Endodermal cell (in vitro differentiated cells): ENCODE results near the gene DHX58. TPM values are rescaled to one million over a fixed set of nuclear protein-coding genes. Genes with fewer than 3 reads are reported as not detected.

Experiments used
- DNase-seq: peaks from one replicate; pipeline ENCODE4 v3.0.0-alpha.2; 2017
- H3K27ac ChIP-seq: 2 replicates; pipeline ENCODE4 v1.5.1; 2013; ENCODE audit warnings: mild to moderate bottlenecking, low read depth, low read length, moderate library complexity
- H3K27me3 ChIP-seq: 2 replicates; pipeline ENCODE4 v1.6.1; 2013; ENCODE audit warnings: mild to moderate bottlenecking, low read length, moderate library complexity; ENCODE audit not compliant: insufficient read depth, control insufficient read depth, poor library complexity, severe bottlenecking
- H3K36me3 ChIP-seq: 2 replicates; pipeline ENCODE4 v1.7.0; 2013; ENCODE audit warnings: mild to moderate bottlenecking, low read length, moderate library complexity; ENCODE audit not compliant: control insufficient read depth, insufficient read depth
- H3K4me1 ChIP-seq: one replicate; pipeline ENCODE4 v1.7.0; 2013; ENCODE audit warnings: low read length; ENCODE audit not compliant: control insufficient read depth, insufficient read depth
- H3K4me3 ChIP-seq: 2 replicates; pipeline ENCODE4 v1.5.1; 2013; ENCODE audit warnings: mild to moderate bottlenecking, low read length, moderate library complexity
- H3K9ac ChIP-seq: 2 replicates; pipeline ENCODE4 v1.6.1; 2013; ENCODE audit warnings: mild to moderate bottlenecking, low read length, moderate library complexity; ENCODE audit not compliant: poor library complexity, severe bottlenecking; ENCODE audit errors: extremely low read depth
- H3K9me3 ChIP-seq: 2 replicates; pipeline ENCODE4 v1.6.1; 2013; ENCODE audit warnings: mild to moderate bottlenecking, low read length, moderate library complexity; ENCODE audit not compliant: control insufficient read depth
- H3K27ac Mint-ChIP-seq: 2 replicates; pipeline ENCODE4 v1.8.0; 2020; ENCODE audit warnings: mixed read lengths
- H3K27me3 Mint-ChIP-seq: 2 replicates; pipeline ENCODE4 v1.8.0; 2021; ENCODE audit warnings: mild to moderate bottlenecking, mixed read lengths; ENCODE audit not compliant: insufficient read depth
- H3K36me3 Mint-ChIP-seq: 2 replicates; pipeline ENCODE4 v1.8.0; 2020; ENCODE audit warnings: low read depth, mixed read lengths
- H3K4me1 Mint-ChIP-seq: 2 replicates; pipeline ENCODE4 v1.8.0; 2020; ENCODE audit warnings: mixed read lengths
- H3K4me3 Mint-ChIP-seq: 2 replicates; pipeline ENCODE4 v1.8.0; 2020; ENCODE audit warnings: mild to moderate bottlenecking, moderate library complexity, mixed read lengths
- H3K9me3 Mint-ChIP-seq: 2 replicates; pipeline ENCODE4 v1.8.0; 2020; ENCODE audit warnings: mild to moderate bottlenecking, mixed read lengths
- WGBS, 2 experiments: methylation state at CpG; one replicate each; pipeline versions ENCODE4 v1.1.5 to v1.1.7; 2013; ENCODE audit warnings: missing lambda C conversion rate in 2 of 2, mixed read lengths in 1 of 2; ENCODE audit not compliant: insufficient coverage in 1 of 2, insufficient read length in 1 of 2; 5-methylcytosine and 5-hydroxymethylcytosine counted together
- total RNA-seq, 2 donors: library from RNA; stranded (reverse); fragmentation: NEBNext Ultra II Directional in 1 of 2; extraction: Animal tissue kit (Norgen Biotek cat#: 25700) in 1 of 2; gene quantifications; 2 replicates in 1 of 2; 3 replicates in 1 of 2; pipeline ENCODE4 v1.2.1, GENCODE V29; 2021
- TF ChIP-seq, protein P1 (sequence below): fragments of 200-600 bp; sonication (generic); conservative IDR thresholded peaks from 2 replicates; pipeline ENCODE4 v1.5.0; 2021; ENCODE audit warnings: antibody characterized with exemption, mild to moderate bottlenecking

DHX58 gene
- total RNA-seq, 2 donors from 2014 or later, result 0.38 to 0.48 TPM

GRCh38 chr17:42126836-42127235 is 14.3 kb upstream of the DHX58 start:
- no peak overlapping the region for H3K4me3 ChIP-seq
- 90 to 100% methylated on average over 2 to 3 of the region's 3 CpGs for WGBS, 2 experiments
- H3K4me3 Mint-ChIP-seq, result no peak overlapping the region
- H3K4me1 Mint-ChIP-seq, result peaks cover 14% of the 10 kb centered on the region
- no peaks in the 10 kb centered on the region for H3K27me3 Mint-ChIP-seq
- H3K9me3 Mint-ChIP-seq, result no peaks in the 10 kb centered on the region
- no peak overlapping the region for H3K9ac ChIP-seq
- peaks cover 68% of the 10 kb centered on the region for H3K36me3 ChIP-seq
- H3K27me3 ChIP-seq, result no peaks in the 10 kb centered on the region
- DNase-seq, result no peak
- H3K9me3 ChIP-seq, result no peaks in the 10 kb centered on the region
- TF ChIP-seq, protein P1, sequence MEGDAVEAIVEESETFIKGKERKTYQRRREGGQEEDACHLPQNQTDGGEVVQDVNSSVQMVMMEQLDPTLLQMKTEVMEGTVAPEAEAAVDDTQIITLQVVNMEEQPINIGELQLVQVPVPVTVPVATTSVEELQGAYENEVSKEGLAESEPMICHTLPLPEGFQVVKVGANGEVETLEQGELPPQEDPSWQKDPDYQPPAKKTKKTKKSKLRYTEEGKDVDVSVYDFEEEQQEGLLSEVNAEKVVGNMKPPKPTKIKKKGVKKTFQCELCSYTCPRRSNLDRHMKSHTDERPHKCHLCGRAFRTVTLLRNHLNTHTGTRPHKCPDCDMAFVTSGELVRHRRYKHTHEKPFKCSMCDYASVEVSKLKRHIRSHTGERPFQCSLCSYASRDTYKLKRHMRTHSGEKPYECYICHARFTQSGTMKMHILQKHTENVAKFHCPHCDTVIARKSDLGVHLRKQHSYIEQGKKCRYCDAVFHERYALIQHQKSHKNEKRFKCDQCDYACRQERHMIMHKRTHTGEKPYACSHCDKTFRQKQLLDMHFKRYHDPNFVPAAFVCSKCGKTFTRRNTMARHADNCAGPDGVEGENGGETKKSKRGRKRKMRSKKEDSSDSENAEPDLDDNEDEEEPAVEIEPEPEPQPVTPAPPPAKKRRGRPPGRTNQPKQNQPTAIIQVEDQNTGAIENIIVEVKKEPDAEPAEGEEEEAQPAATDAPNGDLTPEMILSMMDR, result no peak
- H3K27ac Mint-ChIP-seq, result no peak overlapping the region
- no peak overlapping the region for H3K27ac ChIP-seq
- H3K4me1 ChIP-seq, result no peaks in the 10 kb centered on the region
- peaks cover 58% of the 10 kb centered on the region for H3K36me3 Mint-ChIP-seq

GRCh38 chr17:42125565-42125964 is 13.1 kb upstream of the DHX58 start:
- WGBS, 2 experiments, result 92 to 100% methylated on average over 4 to 12 of the region's 12 CpGs
- peaks cover 52% of the 10 kb centered on the region for H3K36me3 Mint-ChIP-seq

GRCh38 chr17:42124256-42124655 is 11.7 kb upstream of the DHX58 start:
- Mint-ChIP-seq H3K27ac (no peak overlapping the region), H3K36me3 (peaks cover 41% of the 10 kb centered on the region), H3K27me3 (no peaks in the 10 kb centered on the region), H3K9me3 (no peaks in the 10 kb centered on the region), H3K4me3 (no peak overlapping the region), H3K4me1 (peaks cover 7% of the 10 kb centered on the region)
- TF ChIP-seq, protein P1, result no peak
- H3K9me3 ChIP-seq, result no peaks in the 10 kb centered on the region
- no peak overlapping the region for H3K4me3 ChIP-seq
- no peaks in the 10 kb centered on the region for H3K4me1 ChIP-seq
- no peaks in the 10 kb centered on the region for H3K27me3 ChIP-seq
- H3K36me3 ChIP-seq, result peaks cover 46% of the 10 kb centered on the region
- no peak for DNase-seq
- H3K9ac ChIP-seq, result no peak overlapping the region
- WGBS, 2 experiments, result 88 to 91% methylated on average over 1 to 3 of the region's 3 CpGs
- H3K27ac ChIP-seq, result no peak overlapping the region

More at GRCh38 chr17:42125565-42125964, 13.1 kb upstream of the DHX58 start:
- Histone ChIP-seq H3K4me3 (no peak overlapping the region), H3K27me3 (no peaks in the 10 kb centered on the region), H3K27ac (no peak overlapping the region), H3K9ac (no peak overlapping the region), H3K36me3 (peaks cover 59% of the 10 kb centered on the region), H3K9me3 (no peaks in the 10 kb centered on the region), H3K4me1 (no peaks in the 10 kb centered on the region)
- H3K4me3 Mint-ChIP-seq, result no peak overlapping the region
- peaks cover 8% of the 10 kb centered on the region for H3K4me1 Mint-ChIP-seq
- H3K27ac Mint-ChIP-seq, result no peak overlapping the region
- no peaks in the 10 kb centered on the region for H3K9me3 Mint-ChIP-seq
- DNase-seq, result no peak
- TF ChIP-seq, protein P1, result no peak
- no peaks in the 10 kb centered on the region for H3K27me3 Mint-ChIP-seq
